Measurements from ENCODE around the gene GRAMD1A. TPM values are rescaled to one million over a fixed set of nuclear protein-coding genes. Genes with fewer than 3 reads are reported as not detected.

GRAMD1A gene
- total RNA-seq, 1 experiment from 2014 or later: 75.4 TPM

- intact Hi-C loops (cut with micrococcal nuclease): no loop called here
- Histone ChIP-seq H3K9me3 (ENCODE audit: control insufficient read depth in 1 of 2, insufficient read depth in 1 of 2, low read depth in 1 of 2, low read length in 2 of 2) (no peaks in the 10 kb centered on the region), H2AFZ (ENCODE audit: low read depth, low read length, poor library complexity, severe bottlenecking) (no peak overlapping the region), H3K27ac (ENCODE audit: low read depth, low read length) (no peak overlapping the region), H3K4me3 (replicated peaks in 1 of 2; ENCODE audit: low read depth in 1 of 2, low read length in 2 of 2) (no peak overlapping the region), H3K9ac (ENCODE audit: low read length) (no peak overlapping the region), H3K4me1 (ENCODE audit: control insufficient read depth in 1 of 2, insufficient read depth in 2 of 2, low read length in 2 of 2) (no peaks in the 10 kb centered on the region), H3K36me3 (ENCODE audit: control insufficient read depth in 1 of 2, insufficient read depth in 2 of 2, low read length in 2 of 2) (no peaks in the 10 kb centered on the region), H3K79me2 (ENCODE audit: insufficient read depth, low read length) (no peaks in the 10 kb centered on the region), H3K27me3 (ENCODE audit: insufficient read depth, low read length) (no peaks in the 10 kb centered on the region), H4K20me1 (ENCODE audit: insufficient read depth) (no peaks in the 10 kb centered on the region), H3K9me2 (ENCODE audit: insufficient read depth) (no peaks in the 10 kb centered on the region), H3K4me2 (ENCODE audit: low read length) (no peak overlapping the region)
- no TSS peak for BruUV-seq (replicated peaks)
- DNase-seq (ENCODE audit: low read depth, low spot score) (no peak), ATAC-seq (no peak)
- CTCF ChIA-PET: interaction anchor here (0.6 kb wide), 1 partner anchor 18 kb away, joined by 3 read pairs; no protein-coding TSS in a partner anchor
- TF ChIP-seq RAD21 (IDR thresholded peaks at IDR 0.05; ENCODE audit: low read depth): no peak
- no peak for TF ChIP-seq SRF (IDR thresholded peaks at IDR 0.05; ENCODE audit: low read depth)
- no peak for TF ChIP-seq YY1 (IDR thresholded peaks at IDR 0.05; ENCODE audit: extremely low read depth, insufficient replicate concordance, low read depth, low read length)
- no peak for TF ChIP-seq ATF3 (IDR thresholded peaks at IDR 0.05)
- POLR2A ChIA-PET: no interaction called here
- RAD21 ChIA-PET (ENCODE audit: low non-redundant PET in 1 of 2, low total read pairs in 2 of 2, uncharacterized antibody in 2 of 2, unreplicated experiment in 2 of 2): no interaction called here
These were observed 42.1 kb downstream of the GRAMD1A start for GRCh38 chr19:35042056-35042730.

- H3K4me1 ChIP-seq (ENCODE audit: control insufficient read depth in 1 of 2, insufficient read depth in 2 of 2, low read length in 2 of 2): no peaks in the 10 kb centered on the region
- no peak overlapping the region for H3K9ac ChIP-seq (ENCODE audit: low read length)
- CTCF ChIA-PET: interaction anchor here (1.5 to 2.3 kb wide), 4 partner anchors 9 to 99 kb away, joined by 5 to 25 read pairs (median 20); no protein-coding TSS in a partner anchor
- no peak overlapping the region for H2AFZ ChIP-seq (ENCODE audit: low read depth, low read length, poor library complexity, severe bottlenecking)
- no peaks in the 10 kb centered on the region for H3K27me3 ChIP-seq (ENCODE audit: insufficient read depth, low read length)
- no peaks in the 10 kb centered on the region for H3K9me3 ChIP-seq (ENCODE audit: control insufficient read depth in 1 of 2, insufficient read depth in 1 of 2, low read depth in 1 of 2, low read length in 2 of 2)
- RAD21 ChIA-PET (ENCODE audit: low non-redundant PET in 1 of 2, low total read pairs in 2 of 2, uncharacterized antibody in 2 of 2, unreplicated experiment in 2 of 2): no interaction called here
- POLR2A ChIA-PET: no interaction called here
- no TSS peak for BruUV-seq (replicated peaks)
- no peaks in the 10 kb centered on the region for H3K79me2 ChIP-seq (ENCODE audit: insufficient read depth, low read length)
- DNase-seq (ENCODE audit: low read depth, low spot score): no peak
- no peak overlapping the region for H3K4me3 ChIP-seq (replicated peaks in 1 of 2; ENCODE audit: low read depth in 1 of 2, low read length in 2 of 2)
- no peak overlapping the region for H3K4me2 ChIP-seq (ENCODE audit: low read length)
- intact Hi-C loops (cut with micrococcal nuclease): no loop called here
- no peaks in the 10 kb centered on the region for H3K36me3 ChIP-seq (ENCODE audit: control insufficient read depth in 1 of 2, insufficient read depth in 2 of 2, low read length in 2 of 2)
- ATAC-seq: no peak
- no peaks in the 10 kb centered on the region for H4K20me1 ChIP-seq (ENCODE audit: insufficient read depth)
- H3K9me2 ChIP-seq (ENCODE audit: insufficient read depth): no peaks in the 10 kb centered on the region
- H3K27ac ChIP-seq (ENCODE audit: low read depth, low read length): no peak overlapping the region
- TF ChIP-seq ATF3 (IDR thresholded peaks at IDR 0.05) (no peak), ZBTB33 (IDR thresholded peaks at IDR 0.05; ENCODE audit: extremely low read depth, insufficient replicate concordance, low read length) (no peak), MAX (IDR thresholded peaks at IDR 0.05) (no peak), TCF7L2 (IDR thresholded peaks at IDR 0.05; ENCODE audit: borderline replicate concordance, extremely low read depth, insufficient read depth, insufficient read length) (no peak), CEBPB (IDR thresholded peaks at IDR 0.05; ENCODE audit: low read depth) (no peak), REST (IDR thresholded peaks at IDR 0.05; ENCODE audit: low read depth) (no peak), EGR1 (IDR thresholded peaks at IDR 0.05; ENCODE audit: low read depth) (no peak)
These were observed 43.0 kb downstream of the GRAMD1A start for GRCh38 chr19:35042954-35043604.
